ENCODE data around the gene ERBB4. TPM values are rescaled to one million over a fixed set of nuclear protein-coding genes. Genes with fewer than 3 reads are reported as not detected.

ERBB4 gene
- total RNA-seq, 2 experiments from 2014 or later: not detected

DNA sequence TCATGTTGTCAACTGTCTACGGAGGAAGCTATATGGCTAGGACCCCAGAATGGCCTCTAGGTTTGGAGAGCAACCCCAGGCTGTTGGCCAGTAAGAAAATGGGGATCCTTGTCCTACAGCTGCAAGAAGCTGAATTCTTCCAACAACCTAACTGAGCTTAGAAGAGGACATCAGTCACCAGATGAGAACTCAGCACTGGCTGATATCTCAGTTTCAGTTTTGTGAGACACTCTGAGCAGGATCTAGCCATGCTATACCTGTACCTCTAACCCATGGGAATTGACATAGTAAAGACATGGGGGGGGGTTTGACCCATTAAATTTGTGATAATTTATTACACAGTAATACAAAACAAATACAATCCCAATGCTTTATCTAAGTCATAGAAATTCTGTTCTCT, 312.5 kb downstream of the ERBB4 start:
- Histone ChIP-seq H3K9me3 (ENCODE audit: low read length) (no peaks in the 10 kb centered on the region), H3K79me2 (ENCODE audit: insufficient read depth, low read depth, low read length) (no peaks in the 10 kb centered on the region), H3K27ac (ENCODE audit: low read depth, low read length, poor library complexity, severe bottlenecking) (no peak overlapping the region), H3K4me1 (ENCODE audit: insufficient read depth, low read length, poor library complexity, severe bottlenecking) (no peaks in the 10 kb centered on the region), H3K4me2 (ENCODE audit: low read length) (no peak overlapping the region), H3K4me3 (ENCODE audit: low read depth, low read length, poor library complexity, severe bottlenecking) (no peak overlapping the region), H4K20me1 (ENCODE audit: insufficient read depth, low read length) (no peaks in the 10 kb centered on the region), H3K36me3 (ENCODE audit: insufficient read depth, low read length) (no peaks in the 10 kb centered on the region), H3K9me2 (ENCODE audit: insufficient read depth, low read length) (no peaks in the 10 kb centered on the region), H2AFZ (ENCODE audit: low read length) (no peak overlapping the region)
- DNase-seq (ENCODE audit: low spot score): no peak
- CTCF ChIA-PET (ENCODE audit: unreplicated experiment): no interaction called here
- intact Hi-C loops (cut with micrococcal nuclease; ENCODE audit: unreplicated experiment): no loop called here
- BruUV-seq (replicated peaks): no TSS peak
- POLR2A ChIA-PET: interaction anchor here (0.6 kb wide), 1 partner anchor 26 kb away, joined by 4 read pairs; no protein-coding TSS in a partner anchor
- TF ChIP-seq, protein P1, sequence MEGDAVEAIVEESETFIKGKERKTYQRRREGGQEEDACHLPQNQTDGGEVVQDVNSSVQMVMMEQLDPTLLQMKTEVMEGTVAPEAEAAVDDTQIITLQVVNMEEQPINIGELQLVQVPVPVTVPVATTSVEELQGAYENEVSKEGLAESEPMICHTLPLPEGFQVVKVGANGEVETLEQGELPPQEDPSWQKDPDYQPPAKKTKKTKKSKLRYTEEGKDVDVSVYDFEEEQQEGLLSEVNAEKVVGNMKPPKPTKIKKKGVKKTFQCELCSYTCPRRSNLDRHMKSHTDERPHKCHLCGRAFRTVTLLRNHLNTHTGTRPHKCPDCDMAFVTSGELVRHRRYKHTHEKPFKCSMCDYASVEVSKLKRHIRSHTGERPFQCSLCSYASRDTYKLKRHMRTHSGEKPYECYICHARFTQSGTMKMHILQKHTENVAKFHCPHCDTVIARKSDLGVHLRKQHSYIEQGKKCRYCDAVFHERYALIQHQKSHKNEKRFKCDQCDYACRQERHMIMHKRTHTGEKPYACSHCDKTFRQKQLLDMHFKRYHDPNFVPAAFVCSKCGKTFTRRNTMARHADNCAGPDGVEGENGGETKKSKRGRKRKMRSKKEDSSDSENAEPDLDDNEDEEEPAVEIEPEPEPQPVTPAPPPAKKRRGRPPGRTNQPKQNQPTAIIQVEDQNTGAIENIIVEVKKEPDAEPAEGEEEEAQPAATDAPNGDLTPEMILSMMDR (conservative IDR thresholded peaks at IDR 0.05; ENCODE audit: low read length): no peak
- TF ChIP-seq EZH2phosphoT487 (IDR thresholded peaks at IDR 0.05; ENCODE audit: borderline replicate concordance, low read depth, low read length): no peak

DNA sequence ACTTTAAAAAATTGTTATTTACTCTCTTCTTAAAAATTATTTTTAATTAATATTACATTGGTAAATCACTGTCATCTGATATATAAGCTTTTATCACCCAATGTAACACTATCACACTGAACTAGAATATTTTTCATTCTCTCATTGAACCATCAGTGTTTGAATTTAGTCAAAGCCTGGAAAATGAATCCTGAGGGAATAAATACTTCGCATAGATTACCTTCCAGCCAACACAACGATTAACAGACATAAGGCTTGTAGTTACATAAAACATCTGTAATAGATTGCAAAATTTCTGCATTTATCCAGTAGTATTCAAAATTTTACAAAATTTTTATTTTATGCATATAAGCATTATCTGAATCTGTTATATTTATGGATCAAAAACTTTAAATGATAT, 314.9 kb downstream of the ERBB4 start:
- Histone ChIP-seq H3K9me3 (ENCODE audit: low read length) (no peaks in the 10 kb centered on the region), H4K20me1 (ENCODE audit: insufficient read depth, low read length) (no peaks in the 10 kb centered on the region), H3K4me2 (ENCODE audit: low read length) (no peak overlapping the region), H2AFZ (ENCODE audit: low read length) (no peak overlapping the region), H3K79me2 (ENCODE audit: insufficient read depth, low read depth, low read length) (no peaks in the 10 kb centered on the region), H3K27ac (ENCODE audit: low read depth, low read length, poor library complexity, severe bottlenecking) (no peak overlapping the region), H3K4me1 (ENCODE audit: insufficient read depth, low read length, poor library complexity, severe bottlenecking) (no peaks in the 10 kb centered on the region), H3K9me2 (ENCODE audit: insufficient read depth, low read length) (no peaks in the 10 kb centered on the region), H3K4me3 (ENCODE audit: low read depth, low read length, poor library complexity, severe bottlenecking) (no peak overlapping the region), H3K36me3 (ENCODE audit: insufficient read depth, low read length) (no peaks in the 10 kb centered on the region)
- CTCF ChIA-PET (ENCODE audit: unreplicated experiment): no interaction called here
- TF ChIP-seq EZH2phosphoT487 (IDR thresholded peaks at IDR 0.05; ENCODE audit: borderline replicate concordance, low read depth, low read length): no peak
- TF ChIP-seq, protein P1 (conservative IDR thresholded peaks at IDR 0.05; ENCODE audit: low read length): no peak
- DNase-seq (ENCODE audit: low spot score): no peak
- no TSS peak for BruUV-seq (replicated peaks)
- intact Hi-C loops (cut with micrococcal nuclease; ENCODE audit: unreplicated experiment): no loop called here
- POLR2A ChIA-PET: no interaction called here

DNA sequence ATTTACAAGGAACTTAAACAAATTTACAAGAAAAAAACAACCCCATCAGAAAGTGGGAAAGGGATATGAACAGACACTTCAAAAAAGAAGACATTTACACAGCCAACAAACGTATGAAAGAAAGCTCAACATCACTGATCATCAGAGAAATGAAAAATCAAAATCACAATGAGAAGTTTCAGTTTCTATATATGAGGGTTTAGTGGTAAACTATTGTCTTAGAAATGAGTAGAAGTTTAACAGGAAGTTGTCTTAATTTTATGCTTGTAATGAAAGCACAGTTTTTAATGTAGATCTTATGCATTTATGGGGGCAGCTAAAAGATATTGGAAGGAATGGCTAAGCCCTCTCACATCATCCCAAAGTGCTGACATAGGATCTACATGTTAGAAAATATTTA, 325.4 kb downstream of the ERBB4 start:
- CTCF ChIA-PET (ENCODE audit: unreplicated experiment): no interaction called here
- no peak overlapping the region for H3K27ac ChIP-seq (ENCODE audit: low read depth, low read length, poor library complexity, severe bottlenecking)
- POLR2A ChIA-PET: no interaction called here
- no peaks in the 10 kb centered on the region for H3K79me2 ChIP-seq (ENCODE audit: insufficient read depth, low read depth, low read length)
- no peak for DNase-seq (ENCODE audit: low spot score)
- H2AFZ ChIP-seq (ENCODE audit: low read length): no peak overlapping the region
- H3K4me1 ChIP-seq (ENCODE audit: insufficient read depth, low read length, poor library complexity, severe bottlenecking): no peaks in the 10 kb centered on the region
- no peaks in the 10 kb centered on the region for H3K9me3 ChIP-seq (ENCODE audit: low read length)
- H3K9me2 ChIP-seq (ENCODE audit: insufficient read depth, low read length): no peaks in the 10 kb centered on the region
- intact Hi-C loops (cut with micrococcal nuclease; ENCODE audit: unreplicated experiment): no loop called here
- H4K20me1 ChIP-seq (ENCODE audit: insufficient read depth, low read length): no peaks in the 10 kb centered on the region
- TF ChIP-seq EZH2phosphoT487 (IDR thresholded peaks at IDR 0.05; ENCODE audit: borderline replicate concordance, low read depth, low read length): no peak
- TF ChIP-seq, protein P1 (conservative IDR thresholded peaks at IDR 0.05; ENCODE audit: low read length): no peak
- no peaks in the 10 kb centered on the region for H3K36me3 ChIP-seq (ENCODE audit: insufficient read depth, low read length)
- H3K4me3 ChIP-seq (ENCODE audit: low read depth, low read length, poor library complexity, severe bottlenecking): no peak overlapping the region
- no peak overlapping the region for H3K4me2 ChIP-seq (ENCODE audit: low read length)
- no TSS peak for BruUV-seq (replicated peaks)
